Hepatocyte (in vitro differentiated cells): Measurements from ENCODE around the gene APOA1. TPM values are rescaled to one million over a fixed set of nuclear protein-coding genes. Genes with fewer than 3 reads are reported as not detected.

Experiments
- DNase-seq: peaks from one replicate; pipeline ENCODE4 v3.0.0-alpha.2; 2016; ENCODE audit warnings: low spot score
- H2AFZ ChIP-seq: fragments of 200-600 bp; sonication (generic); 2 replicates; pipeline ENCODE4 v1.6.0; 2016; ENCODE audit warnings: antibody characterized with exemption, mild to moderate bottlenecking
- H3K27ac ChIP-seq: fragments of 200-600 bp; sonication (generic); 2 replicates; pipeline ENCODE4 v1.5.1; 2016; ENCODE audit warnings: mild to moderate bottlenecking
- H3K27me3 ChIP-seq: fragments of 200-600 bp; sonication (generic); 2 replicates; pipeline ENCODE4 v1.6.1; 2016
- H3K36me3 ChIP-seq: fragments of 200-600 bp; sonication (generic); replicated peaks from 2 replicates; pipeline ENCODE4 v1.5.1; 2016; ENCODE audit warnings: low read depth; ENCODE audit not compliant: insufficient read depth
- H3K4me1 ChIP-seq: fragments of 200-600 bp; sonication (generic); 2 replicates; pipeline ENCODE4 v1.5.1; 2016; ENCODE audit warnings: mild to moderate bottlenecking, moderate library complexity; ENCODE audit not compliant: insufficient read depth
- H3K4me2 ChIP-seq: fragments of 200-600 bp; sonication (generic); 2 replicates; pipeline ENCODE4 v1.6.0; 2016
- H3K4me3 ChIP-seq: fragments of 200-600 bp; sonication (generic); 2 replicates; pipeline ENCODE4 v1.5.1; 2016; ENCODE audit warnings: mild to moderate bottlenecking
- H3K79me2 ChIP-seq: fragments of 200-600 bp; sonication (generic); 2 replicates; pipeline ENCODE4 v1.6.0; 2017; ENCODE audit warnings: mild to moderate bottlenecking
- H3K9me2 ChIP-seq: fragments of 200-600 bp; sonication (generic); replicated peaks from 2 replicates; pipeline ENCODE4 v1.6.0; 2017; ENCODE audit warnings: mild to moderate bottlenecking; ENCODE audit not compliant: insufficient read depth
- H3K9me3 ChIP-seq: fragments of 200-600 bp; sonication (generic); 2 replicates; pipeline ENCODE4 v1.5.1; 2016; ENCODE audit warnings: low read depth, mild to moderate bottlenecking
- H4K20me1 ChIP-seq: fragments of 200-600 bp; sonication (generic); 2 replicates; pipeline ENCODE4 v1.6.0; 2016; ENCODE audit warnings: mild to moderate bottlenecking; ENCODE audit not compliant: insufficient read depth, poor library complexity, severe bottlenecking
- CTCF ChIP-seq: fragments of 200-600 bp; sonication (generic); IDR thresholded peaks from 2 replicates; pipeline ENCODE4 v1.5.1; 2016; ENCODE audit warnings: antibody characterized with exemption, mild to moderate bottlenecking; ENCODE audit not compliant: poor library complexity
- EZH2 ChIP-seq: fragments of 200-600 bp; sonication (generic); IDR thresholded peaks from 2 replicates; pipeline ENCODE4 v1.6.1; 2016; ENCODE audit warnings: antibody characterized with exemption, mild to moderate bottlenecking, borderline replicate concordance
- EZH2phosphoT487 ChIP-seq: fragments of 200-600 bp; sonication (generic); IDR thresholded peaks from one replicate; pipeline ENCODE4 v1.6.1; 2018; ENCODE audit warnings: antibody characterized with exemption, mild to moderate bottlenecking, low read depth, moderate library complexity; ENCODE audit not compliant: unreplicated experiment, severe bottlenecking
- WGBS: methylation state at CpG from one replicate; pipeline ENCODE4 v1.1.6; 2016; ENCODE audit warnings: low lambda C conversion rate; ENCODE audit errors: missing lambda C conversion rate; 5-methylcytosine and 5-hydroxymethylcytosine counted together
- polyA plus RNA-seq: library from polyadenylated mRNA; unstranded; fragments of >200 nt; fragmentation: Nextera tagmentation; extraction: Ambion mirVana; gene quantifications from 2 replicates; pipeline ENCODE4 v1.2.1, GENCODE V29; 2016
- total RNA-seq: library from RNA; depleted of rRNA; stranded (reverse); fragments of >200 nt; gene quantifications from 2 replicates; pipeline ENCODE4 v1.2.3, GENCODE V29; 2014

The APOA1 gene
- total and polyA plus RNA-seq, 2 experiments from 2014 or later, result 4,253 to 7,624 TPM

- no peaks in the 10 kb centered on the region for H3K36me3 ChIP-seq
- no peak overlapping the region for H3K4me2 ChIP-seq
- H3K27ac ChIP-seq, result peak overlapping the region; percentile 63
- no peak for DNase-seq
- H4K20me1 ChIP-seq, result no peaks in the 10 kb centered on the region
- TF ChIP-seq EZH2 (no peak), EZH2phosphoT487 (no peak), CTCF (no peak)
- H2AFZ ChIP-seq, result no peak overlapping the region
- peaks cover 43% of the 10 kb centered on the region for H3K4me1 ChIP-seq
- H3K27me3 ChIP-seq, result no peaks in the 10 kb centered on the region
- 88% methylated on average over 14 of the region's 14 CpGs for WGBS
- no peaks in the 10 kb centered on the region for H3K9me2 ChIP-seq
- H3K4me3 ChIP-seq, result no peak overlapping the region
- no peaks in the 10 kb centered on the region for H3K9me3 ChIP-seq
- peaks cover 5% of the 10 kb centered on the region for H3K79me2 ChIP-seq
Measured at GRCh38 chr11:116833816-116834534, 3.4 kb downstream of the APOA1 start.

DNA sequence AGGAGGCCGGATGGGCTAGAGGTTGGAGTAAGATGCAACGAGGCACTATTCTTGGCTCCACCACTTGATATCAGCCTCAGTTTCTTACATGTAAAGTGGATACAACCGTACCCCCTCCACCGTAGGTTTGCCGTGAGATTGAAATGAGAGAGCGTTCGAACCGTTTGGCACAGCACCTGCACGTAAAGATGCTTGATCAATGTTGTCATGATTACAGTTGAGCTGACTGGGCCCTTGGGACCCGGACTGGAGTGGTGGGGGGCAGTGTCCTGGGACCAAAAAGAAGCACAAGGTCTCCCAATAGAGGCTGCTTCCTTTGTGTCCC, 4.0 kb downstream of the APOA1 start:
- Histone ChIP-seq H3K9me3 (no peaks in the 10 kb centered on the region), H3K4me1 (peaks cover 47% of the 10 kb centered on the region), H3K36me3 (no peaks in the 10 kb centered on the region), H3K4me3 (no peak overlapping the region), H4K20me1 (no peaks in the 10 kb centered on the region), H2AFZ (no peak overlapping the region), H3K4me2 (no peak overlapping the region), H3K27me3 (no peaks in the 10 kb centered on the region), H3K9me2 (no peaks in the 10 kb centered on the region), H3K79me2 (peaks cover 5% of the 10 kb centered on the region), H3K27ac (peak overlapping the region; percentile 63)
- WGBS, result 94% methylated on average over 10 of the region's 10 CpGs
- TF ChIP-seq EZH2, result no peak
- TF ChIP-seq EZH2phosphoT487, result no peak
- TF ChIP-seq CTCF, result no peak
- no peak for DNase-seq

DNA sequence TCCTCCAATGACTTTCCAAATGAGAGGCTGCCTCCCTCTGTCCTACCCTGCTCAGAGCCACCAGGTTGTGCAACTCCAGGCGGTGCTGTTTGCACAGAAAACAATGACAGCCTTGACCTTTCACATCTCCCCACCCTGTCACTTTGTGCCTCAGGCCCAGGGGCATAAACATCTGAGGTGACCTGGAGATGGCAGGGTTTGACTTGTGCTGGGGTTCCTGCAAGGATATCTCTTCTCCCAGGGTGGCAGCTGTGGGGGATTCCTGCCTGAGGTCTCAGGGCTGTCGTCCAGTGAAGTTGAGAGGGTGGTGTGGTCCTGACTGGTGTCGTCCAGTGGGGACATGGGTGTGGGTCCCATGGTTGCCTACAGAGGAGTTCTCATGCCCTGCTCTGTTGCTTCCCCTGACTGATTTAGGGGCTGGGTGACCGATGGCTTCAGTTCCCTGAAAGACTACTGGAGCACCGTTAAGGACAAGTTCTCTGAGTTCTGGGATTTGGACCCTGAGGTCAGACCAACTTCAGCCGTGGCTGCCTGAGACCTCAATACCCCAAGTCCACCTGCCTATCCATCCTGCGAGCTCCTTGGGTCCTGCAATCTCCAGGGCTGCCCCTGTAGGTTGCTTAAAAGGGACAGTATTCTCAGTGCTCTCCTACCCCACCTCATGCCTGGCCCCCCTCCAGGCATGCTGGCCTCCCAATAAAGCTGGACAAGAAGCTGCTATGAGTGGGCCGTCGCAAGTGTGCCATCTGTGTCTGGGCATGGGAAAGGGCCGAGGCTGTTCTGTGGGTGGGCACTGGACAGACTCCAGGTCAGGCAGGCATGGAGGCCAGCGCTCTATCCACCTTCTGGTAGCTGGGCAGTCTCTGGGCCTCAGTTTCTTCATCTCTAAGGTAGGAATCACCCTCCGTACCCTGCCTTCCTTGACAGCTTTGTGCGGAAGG, 4.8 kb downstream of the APOA1 start:
- H3K27ac ChIP-seq, result peak overlapping the region; percentile 63
- DNase-seq, result no peak

More for the DNA sequence above, 4.8 kb downstream of the APOA1 start:
- Histone ChIP-seq H2AFZ (no peak overlapping the region), H3K4me3 (no peak overlapping the region), H3K79me2 (peaks cover 5% of the 10 kb centered on the region), H3K9me2 (no peaks in the 10 kb centered on the region), H3K27me3 (no peaks in the 10 kb centered on the region), H3K9me3 (no peaks in the 10 kb centered on the region), H3K4me2 (no peak overlapping the region), H4K20me1 (no peaks in the 10 kb centered on the region), H3K36me3 (no peaks in the 10 kb centered on the region), H3K4me1 (peaks cover 51% of the 10 kb centered on the region)
- TF ChIP-seq CTCF (no peak), EZH2phosphoT487 (no peak), EZH2 (no peak)
- WGBS, result 77% methylated on average over 13 of the region's 13 CpGs
